SK-N-SH (cell line): ENCODE results near the gene C1QTNF3.

ENCODE experiments used
- POLR2AphosphoS5 ChIP-seq: IDR thresholded peaks from 2 replicates; pipeline ENCODE4 v1.6.1; 2012; ENCODE audit warnings: low read depth, low read length
- TAF1 ChIP-seq: IDR thresholded peaks from 2 replicates; pipeline ENCODE4 v1.6.1; 2012; ENCODE audit warnings: low read depth, mild to moderate bottlenecking, low read length, moderate library complexity, borderline replicate concordance
- TF ChIP-seq, protein P1 (sequence below): IDR thresholded peaks from 2 replicates; pipeline ENCODE4 v1.6.1; 2012; ENCODE audit warnings: mild to moderate bottlenecking, low read depth, low read length, moderate library complexity
- TF ChIP-seq, protein P2 (sequence below): fragments of 200-600 bp; sonication (generic); IDR thresholded peaks from 2 replicates; pipeline ENCODE4 v1.6.1; 2017; ENCODE audit warnings: antibody characterized with exemption, mild to moderate bottlenecking, moderate library complexity

DNA sequence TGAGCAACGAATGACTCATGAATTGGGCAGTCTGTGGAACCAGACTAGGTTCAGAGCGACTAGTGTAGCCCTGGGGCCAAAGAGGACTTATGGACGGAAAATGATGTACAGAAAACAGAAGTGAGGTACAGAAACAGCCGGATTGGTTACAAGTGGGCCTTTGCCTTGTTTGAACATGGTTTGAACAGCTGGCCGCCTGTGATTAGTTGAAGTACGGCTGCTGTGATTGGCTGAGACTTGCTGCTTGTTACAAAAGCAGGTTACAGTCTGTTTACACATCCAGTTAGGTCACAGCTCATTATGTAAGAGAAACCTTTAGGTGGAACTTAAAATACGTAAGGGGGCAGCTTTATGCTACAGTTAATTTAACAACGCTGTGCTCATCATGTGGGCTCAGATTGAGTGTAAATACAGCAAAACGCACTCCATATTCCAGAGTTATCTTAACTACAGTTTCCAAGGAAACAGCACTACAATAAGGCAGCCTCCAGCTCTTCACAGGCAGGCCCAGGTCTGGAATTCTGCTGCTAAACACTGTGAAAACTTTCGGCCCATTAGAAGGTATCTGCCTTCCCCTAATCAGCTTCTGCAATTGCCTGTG is 41.7 kb downstream of the C1QTNF3 start:
- TF ChIP-seq, protein P1, sequence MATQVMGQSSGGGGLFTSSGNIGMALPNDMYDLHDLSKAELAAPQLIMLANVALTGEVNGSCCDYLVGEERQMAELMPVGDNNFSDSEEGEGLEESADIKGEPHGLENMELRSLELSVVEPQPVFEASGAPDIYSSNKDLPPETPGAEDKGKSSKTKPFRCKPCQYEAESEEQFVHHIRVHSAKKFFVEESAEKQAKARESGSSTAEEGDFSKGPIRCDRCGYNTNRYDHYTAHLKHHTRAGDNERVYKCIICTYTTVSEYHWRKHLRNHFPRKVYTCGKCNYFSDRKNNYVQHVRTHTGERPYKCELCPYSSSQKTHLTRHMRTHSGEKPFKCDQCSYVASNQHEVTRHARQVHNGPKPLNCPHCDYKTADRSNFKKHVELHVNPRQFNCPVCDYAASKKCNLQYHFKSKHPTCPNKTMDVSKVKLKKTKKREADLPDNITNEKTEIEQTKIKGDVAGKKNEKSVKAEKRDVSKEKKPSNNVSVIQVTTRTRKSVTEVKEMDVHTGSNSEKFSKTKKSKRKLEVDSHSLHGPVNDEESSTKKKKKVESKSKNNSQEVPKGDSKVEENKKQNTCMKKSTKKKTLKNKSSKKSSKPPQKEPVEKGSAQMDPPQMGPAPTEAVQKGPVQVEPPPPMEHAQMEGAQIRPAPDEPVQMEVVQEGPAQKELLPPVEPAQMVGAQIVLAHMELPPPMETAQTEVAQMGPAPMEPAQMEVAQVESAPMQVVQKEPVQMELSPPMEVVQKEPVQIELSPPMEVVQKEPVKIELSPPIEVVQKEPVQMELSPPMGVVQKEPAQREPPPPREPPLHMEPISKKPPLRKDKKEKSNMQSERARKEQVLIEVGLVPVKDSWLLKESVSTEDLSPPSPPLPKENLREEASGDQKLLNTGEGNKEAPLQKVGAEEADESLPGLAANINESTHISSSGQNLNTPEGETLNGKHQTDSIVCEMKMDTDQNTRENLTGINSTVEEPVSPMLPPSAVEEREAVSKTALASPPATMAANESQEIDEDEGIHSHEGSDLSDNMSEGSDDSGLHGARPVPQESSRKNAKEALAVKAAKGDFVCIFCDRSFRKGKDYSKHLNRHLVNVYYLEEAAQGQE: no peak
- TF ChIP-seq POLR2AphosphoS5: no peak
- no peak for TF ChIP-seq TAF1
- TF ChIP-seq, protein P2, sequence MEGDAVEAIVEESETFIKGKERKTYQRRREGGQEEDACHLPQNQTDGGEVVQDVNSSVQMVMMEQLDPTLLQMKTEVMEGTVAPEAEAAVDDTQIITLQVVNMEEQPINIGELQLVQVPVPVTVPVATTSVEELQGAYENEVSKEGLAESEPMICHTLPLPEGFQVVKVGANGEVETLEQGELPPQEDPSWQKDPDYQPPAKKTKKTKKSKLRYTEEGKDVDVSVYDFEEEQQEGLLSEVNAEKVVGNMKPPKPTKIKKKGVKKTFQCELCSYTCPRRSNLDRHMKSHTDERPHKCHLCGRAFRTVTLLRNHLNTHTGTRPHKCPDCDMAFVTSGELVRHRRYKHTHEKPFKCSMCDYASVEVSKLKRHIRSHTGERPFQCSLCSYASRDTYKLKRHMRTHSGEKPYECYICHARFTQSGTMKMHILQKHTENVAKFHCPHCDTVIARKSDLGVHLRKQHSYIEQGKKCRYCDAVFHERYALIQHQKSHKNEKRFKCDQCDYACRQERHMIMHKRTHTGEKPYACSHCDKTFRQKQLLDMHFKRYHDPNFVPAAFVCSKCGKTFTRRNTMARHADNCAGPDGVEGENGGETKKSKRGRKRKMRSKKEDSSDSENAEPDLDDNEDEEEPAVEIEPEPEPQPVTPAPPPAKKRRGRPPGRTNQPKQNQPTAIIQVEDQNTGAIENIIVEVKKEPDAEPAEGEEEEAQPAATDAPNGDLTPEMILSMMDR: no peak
